SK-N-SH (cell line): ENCODE results near the gene CNN2.

Experiments used
- EP300 ChIP-seq, 2 experiments: IDR thresholded peaks; 2 replicates each; pipeline versions ENCODE4 v1.4.0 to v1.6.1; 2012; ENCODE audit warnings: borderline replicate concordance in 1 of 2, low read depth in 1 of 2, low read length in 1 of 2
- EZH2phosphoT487 ChIP-seq: fragments of 200-600 bp; sonication (generic); IDR thresholded peaks from 2 replicates; pipeline ENCODE4 v1.6.1; 2017; ENCODE audit warnings: low read depth, mixed run types, mild to moderate bottlenecking, antibody characterized with exemption, moderate library complexity, borderline replicate concordance
- FOXM1 ChIP-seq: IDR thresholded peaks from 2 replicates; pipeline ENCODE4 v1.4.0; 2012; ENCODE audit warnings: low read depth, mild to moderate bottlenecking
- GABPA ChIP-seq: IDR thresholded peaks from 2 replicates; pipeline ENCODE4 v1.4.0; 2012; ENCODE audit warnings: low read depth, mild to moderate bottlenecking
- GATA2 ChIP-seq: sonication (generic); formaldehyde crosslinking; IDR thresholded peaks from 2 replicates; pipeline ENCODE4 v1.5.0; 2020; ENCODE audit warnings: mild to moderate bottlenecking, missing genetic modification reagents
- JUND ChIP-seq: IDR thresholded peaks from 2 replicates; pipeline ENCODE4 v1.4.0; 2012
- RAD21 ChIP-seq: IDR thresholded peaks from 2 replicates; pipeline ENCODE4 v1.6.1; 2012; ENCODE audit warnings: mild to moderate bottlenecking, low read length
- TF ChIP-seq, protein P1 (sequence below): fragments of 150-350 bp; IDR thresholded peaks from 2 replicates; pipeline ENCODE4 v1.6.1; 2017; ENCODE audit warnings: antibody characterized with exemption, low read length, low read depth, borderline replicate concordance
- TF ChIP-seq, protein P2 (sequence below): fragments of 200-600 bp; sonication (generic); IDR thresholded peaks from 2 replicates; pipeline ENCODE4 v1.6.1; 2017; ENCODE audit warnings: antibody characterized with exemption, mild to moderate bottlenecking, moderate library complexity

DNA sequence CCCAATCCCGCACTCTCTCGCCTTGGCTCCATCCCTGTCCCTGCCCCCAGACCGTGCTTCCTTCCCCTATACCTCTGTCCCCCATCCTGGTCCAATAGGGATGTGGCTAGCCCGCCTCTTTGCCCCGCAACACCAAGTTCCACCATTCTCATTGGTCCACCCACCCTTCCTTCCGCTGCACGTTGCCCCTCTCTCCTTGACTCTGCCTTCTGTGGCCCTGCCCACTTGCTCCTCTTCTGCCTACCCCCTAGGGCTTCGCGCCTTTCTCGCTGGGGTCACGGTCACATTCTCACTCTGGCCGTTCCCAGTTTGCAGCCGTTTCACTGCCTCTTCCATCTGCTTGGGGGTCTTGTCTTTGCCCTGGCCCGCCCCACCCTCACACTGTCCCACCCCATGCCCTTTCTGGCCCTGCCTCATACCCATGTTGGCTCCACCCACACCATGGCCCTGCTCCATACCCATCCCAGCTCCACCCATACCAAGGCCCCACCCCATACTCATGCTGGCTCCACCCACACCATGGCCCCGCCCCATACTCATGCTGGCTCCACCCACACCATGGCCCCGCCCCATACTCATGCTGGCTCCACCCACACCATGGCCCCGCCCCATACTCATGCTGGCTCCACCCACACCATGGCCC, 36.1 kb downstream of the CNN2 start:
- TF ChIP-seq FOXM1 = no peak
- no peak for TF ChIP-seq EP300 (IDR thresholded peaks at IDR 0.05; ENCODE audit: borderline replicate concordance in 1 of 2, low read depth in 1 of 2, low read length in 1 of 2)
- TF ChIP-seq, protein P1, sequence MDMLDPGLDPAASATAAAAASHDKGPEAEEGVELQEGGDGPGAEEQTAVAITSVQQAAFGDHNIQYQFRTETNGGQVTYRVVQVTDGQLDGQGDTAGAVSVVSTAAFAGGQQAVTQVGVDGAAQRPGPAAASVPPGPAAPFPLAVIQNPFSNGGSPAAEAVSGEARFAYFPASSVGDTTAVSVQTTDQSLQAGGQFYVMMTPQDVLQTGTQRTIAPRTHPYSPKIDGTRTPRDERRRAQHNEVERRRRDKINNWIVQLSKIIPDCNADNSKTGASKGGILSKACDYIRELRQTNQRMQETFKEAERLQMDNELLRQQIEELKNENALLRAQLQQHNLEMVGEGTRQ = no peak
- TF ChIP-seq GABPA = no peak
- TF ChIP-seq, protein P2, sequence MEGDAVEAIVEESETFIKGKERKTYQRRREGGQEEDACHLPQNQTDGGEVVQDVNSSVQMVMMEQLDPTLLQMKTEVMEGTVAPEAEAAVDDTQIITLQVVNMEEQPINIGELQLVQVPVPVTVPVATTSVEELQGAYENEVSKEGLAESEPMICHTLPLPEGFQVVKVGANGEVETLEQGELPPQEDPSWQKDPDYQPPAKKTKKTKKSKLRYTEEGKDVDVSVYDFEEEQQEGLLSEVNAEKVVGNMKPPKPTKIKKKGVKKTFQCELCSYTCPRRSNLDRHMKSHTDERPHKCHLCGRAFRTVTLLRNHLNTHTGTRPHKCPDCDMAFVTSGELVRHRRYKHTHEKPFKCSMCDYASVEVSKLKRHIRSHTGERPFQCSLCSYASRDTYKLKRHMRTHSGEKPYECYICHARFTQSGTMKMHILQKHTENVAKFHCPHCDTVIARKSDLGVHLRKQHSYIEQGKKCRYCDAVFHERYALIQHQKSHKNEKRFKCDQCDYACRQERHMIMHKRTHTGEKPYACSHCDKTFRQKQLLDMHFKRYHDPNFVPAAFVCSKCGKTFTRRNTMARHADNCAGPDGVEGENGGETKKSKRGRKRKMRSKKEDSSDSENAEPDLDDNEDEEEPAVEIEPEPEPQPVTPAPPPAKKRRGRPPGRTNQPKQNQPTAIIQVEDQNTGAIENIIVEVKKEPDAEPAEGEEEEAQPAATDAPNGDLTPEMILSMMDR = no peak
- TF ChIP-seq JUND = no peak
- TF ChIP-seq EZH2phosphoT487 = no peak
- TF ChIP-seq GATA2 (CRISPR knock-in tag) = no peak
- no peak for TF ChIP-seq RAD21
